Esophagus squamous epithelium (tissue), 4 donors: ENCODE data around the gene LGI4.

Experiments used
- POLR2A ChIP-seq, 4 donors: fragments of 450-650 bp; IDR thresholded peaks; one replicate each; pipeline ENCODE4 v1.6.1; 2017; ENCODE audit warnings: antibody characterized with exemption in 4 of 4, mild to moderate bottlenecking in 4 of 4, moderate library complexity in 3 of 4
- TF ChIP-seq, protein P1 (sequence below), 6 experiments: fragments of 450-650 bp in 4 of 6; fragments of 200-600 bp in 2 of 6; sonication (generic) in 2 of 6; IDR thresholded peaks; one replicate each; pipeline ENCODE4 v1.5.1; 2016 to 2019; ENCODE audit warnings: antibody characterized with exemption in 6 of 6, mild to moderate bottlenecking in 4 of 6, moderate library complexity in 4 of 6

GRCh38 chr19:35135389-35135909 is 590 bp upstream of the LGI4 start:
- TF ChIP-seq, protein P1, sequence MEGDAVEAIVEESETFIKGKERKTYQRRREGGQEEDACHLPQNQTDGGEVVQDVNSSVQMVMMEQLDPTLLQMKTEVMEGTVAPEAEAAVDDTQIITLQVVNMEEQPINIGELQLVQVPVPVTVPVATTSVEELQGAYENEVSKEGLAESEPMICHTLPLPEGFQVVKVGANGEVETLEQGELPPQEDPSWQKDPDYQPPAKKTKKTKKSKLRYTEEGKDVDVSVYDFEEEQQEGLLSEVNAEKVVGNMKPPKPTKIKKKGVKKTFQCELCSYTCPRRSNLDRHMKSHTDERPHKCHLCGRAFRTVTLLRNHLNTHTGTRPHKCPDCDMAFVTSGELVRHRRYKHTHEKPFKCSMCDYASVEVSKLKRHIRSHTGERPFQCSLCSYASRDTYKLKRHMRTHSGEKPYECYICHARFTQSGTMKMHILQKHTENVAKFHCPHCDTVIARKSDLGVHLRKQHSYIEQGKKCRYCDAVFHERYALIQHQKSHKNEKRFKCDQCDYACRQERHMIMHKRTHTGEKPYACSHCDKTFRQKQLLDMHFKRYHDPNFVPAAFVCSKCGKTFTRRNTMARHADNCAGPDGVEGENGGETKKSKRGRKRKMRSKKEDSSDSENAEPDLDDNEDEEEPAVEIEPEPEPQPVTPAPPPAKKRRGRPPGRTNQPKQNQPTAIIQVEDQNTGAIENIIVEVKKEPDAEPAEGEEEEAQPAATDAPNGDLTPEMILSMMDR (IDR thresholded peaks at IDR 0.05): peak; percentile 63 to 93 (median 91)
- TF ChIP-seq POLR2A (IDR thresholded peaks at IDR 0.05): no peak
